Karpas-422 (cell line): ENCODE data around the gene TRPM3. TPM values are rescaled to one million over a fixed set of nuclear protein-coding genes. Genes with fewer than 3 reads are reported as not detected.

Experiments used
- DNase-seq: peaks from one replicate; pipeline ENCODE4 v3.0.0-alpha.2; 2015
- H2AFZ ChIP-seq: fragments of 200-600 bp; sonication (generic); 2 replicates; pipeline ENCODE4 v1.6.1; 2014; ENCODE audit warnings: antibody characterized with exemption, low read length, mixed read lengths
- H3K27ac ChIP-seq: fragments of 200-600 bp; sonication (generic); 2 replicates; pipeline ENCODE4 v1.5.1; 2014; ENCODE audit warnings: mild to moderate bottlenecking, low read length, moderate library complexity
- H3K27me3 ChIP-seq: fragments of 200-600 bp; sonication (generic); 2 replicates; pipeline ENCODE4 v1.6.1; 2014; ENCODE audit warnings: low read length, mixed read lengths
- H3K36me3 ChIP-seq: fragments of 200-600 bp; sonication (generic); 2 replicates; pipeline ENCODE4 v1.6.1; 2014; ENCODE audit warnings: low read length, mixed read lengths; ENCODE audit not compliant: insufficient read depth
- H3K4me1 ChIP-seq: fragments of 200-600 bp; sonication (generic); 2 replicates; pipeline ENCODE4 v1.6.1; 2014; ENCODE audit warnings: mild to moderate bottlenecking, low read length, mixed read lengths
- H3K4me2 ChIP-seq: fragments of 200-600 bp; sonication (generic); 2 replicates; pipeline ENCODE4 v1.6.1; 2014; ENCODE audit warnings: low read length, low read depth, mild to moderate bottlenecking; ENCODE audit not compliant: poor library complexity, severe bottlenecking
- H3K4me3 ChIP-seq: fragments of 200-600 bp; sonication (generic); 2 replicates; pipeline ENCODE4 v1.5.1; 2014; ENCODE audit warnings: mild to moderate bottlenecking, antibody characterized with exemption, low read length, mixed read lengths
- H3K79me2 ChIP-seq: fragments of 200-600 bp; sonication (generic); 2 replicates; pipeline ENCODE4 v1.6.1; 2014; ENCODE audit warnings: mild to moderate bottlenecking, low read length, mixed read lengths
- H3K9ac ChIP-seq: fragments of 200-600 bp; sonication (generic); 2 replicates; pipeline ENCODE4 v1.6.0; 2014; ENCODE audit warnings: low read length
- H3K9me2 ChIP-seq: fragments of 200-600 bp; sonication (generic), shearing (Covaris generic); replicated peaks from 2 replicates; pipeline ENCODE4 v1.6.0; 2014; ENCODE audit warnings: mild to moderate bottlenecking, low read length, moderate library complexity; ENCODE audit not compliant: insufficient read depth
- H3K9me3 ChIP-seq: fragments of 300-700, 200-600 bp; sonication (generic); 2 replicates; pipeline ENCODE4 v1.6.1; 2014; ENCODE audit warnings: low read length, mixed read lengths
- H4K20me1 ChIP-seq: fragments of 200-600 bp; sonication (generic); 2 replicates; pipeline ENCODE4 v1.6.1; 2014; ENCODE audit warnings: mild to moderate bottlenecking, antibody characterized with exemption, low read length, low read depth; ENCODE audit not compliant: insufficient read depth
- total RNA-seq: library from RNA; depleted of rRNA; stranded (reverse); fragments of >200 nt; shearing (Covaris generic); gene quantifications from 2 replicates; pipeline ENCODE4 v1.2.3, GENCODE V29; 2014; ENCODE audit warnings: low replicate concordance

TRPM3 gene
- total RNA-seq, 1 experiment from 2014 or later = not detected

DNA sequence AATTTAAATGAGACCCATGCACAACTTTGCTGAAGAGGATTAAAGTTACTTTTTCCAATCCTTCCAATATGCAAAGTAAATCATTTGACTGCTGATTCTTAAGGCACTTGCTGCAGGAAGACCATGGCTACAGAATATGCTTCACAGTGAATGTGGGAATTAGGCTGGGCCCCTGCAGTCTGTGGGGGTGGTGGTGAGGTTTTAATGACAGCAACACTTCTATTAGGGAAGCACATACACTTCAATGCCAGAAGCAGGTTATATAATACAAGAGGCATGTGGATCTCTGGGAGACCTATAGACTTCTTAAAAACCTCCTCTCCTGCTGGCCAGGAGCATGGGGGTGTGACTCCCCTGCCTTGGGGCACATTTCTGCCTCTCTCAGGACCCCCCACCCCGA lies 582.4 kb downstream of the TRPM3 start:
- Histone ChIP-seq H3K9me3 (no peaks in the 10 kb centered on the region), H4K20me1 (no peaks in the 10 kb centered on the region), H3K36me3 (no peaks in the 10 kb centered on the region), H3K27ac (no peak overlapping the region), H3K4me1 (no peaks in the 10 kb centered on the region), H3K9ac (no peak overlapping the region), H3K4me3 (no peak overlapping the region), H3K79me2 (no peaks in the 10 kb centered on the region), H3K9me2 (no peaks in the 10 kb centered on the region), H3K27me3 (no peaks in the 10 kb centered on the region), H3K4me2 (no peak overlapping the region), H2AFZ (no peak overlapping the region)
- DNase-seq = no peak

DNA sequence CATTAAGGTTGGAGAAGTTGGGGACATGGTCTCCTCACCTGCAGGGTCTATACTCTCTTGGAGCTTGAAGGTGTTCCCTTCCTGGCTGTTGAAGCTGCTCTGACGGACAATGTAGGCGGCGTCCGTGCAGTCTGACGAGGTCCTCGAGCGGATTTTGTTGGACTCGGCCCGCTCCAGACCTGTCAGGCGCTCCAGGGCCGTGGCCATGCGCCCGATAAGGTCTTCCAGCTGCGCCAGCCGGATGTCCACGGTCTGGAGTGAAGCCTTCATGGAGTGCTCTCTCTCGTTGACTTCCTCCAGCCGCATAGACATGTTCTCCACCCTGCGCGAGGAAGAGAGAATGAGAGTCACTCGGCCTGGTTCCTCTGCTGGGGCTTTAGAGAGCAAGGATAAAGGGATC lies 584.3 kb downstream of the TRPM3 start:
- Histone ChIP-seq H3K27ac (no peak overlapping the region), H3K4me3 (no peak overlapping the region)

DNA sequence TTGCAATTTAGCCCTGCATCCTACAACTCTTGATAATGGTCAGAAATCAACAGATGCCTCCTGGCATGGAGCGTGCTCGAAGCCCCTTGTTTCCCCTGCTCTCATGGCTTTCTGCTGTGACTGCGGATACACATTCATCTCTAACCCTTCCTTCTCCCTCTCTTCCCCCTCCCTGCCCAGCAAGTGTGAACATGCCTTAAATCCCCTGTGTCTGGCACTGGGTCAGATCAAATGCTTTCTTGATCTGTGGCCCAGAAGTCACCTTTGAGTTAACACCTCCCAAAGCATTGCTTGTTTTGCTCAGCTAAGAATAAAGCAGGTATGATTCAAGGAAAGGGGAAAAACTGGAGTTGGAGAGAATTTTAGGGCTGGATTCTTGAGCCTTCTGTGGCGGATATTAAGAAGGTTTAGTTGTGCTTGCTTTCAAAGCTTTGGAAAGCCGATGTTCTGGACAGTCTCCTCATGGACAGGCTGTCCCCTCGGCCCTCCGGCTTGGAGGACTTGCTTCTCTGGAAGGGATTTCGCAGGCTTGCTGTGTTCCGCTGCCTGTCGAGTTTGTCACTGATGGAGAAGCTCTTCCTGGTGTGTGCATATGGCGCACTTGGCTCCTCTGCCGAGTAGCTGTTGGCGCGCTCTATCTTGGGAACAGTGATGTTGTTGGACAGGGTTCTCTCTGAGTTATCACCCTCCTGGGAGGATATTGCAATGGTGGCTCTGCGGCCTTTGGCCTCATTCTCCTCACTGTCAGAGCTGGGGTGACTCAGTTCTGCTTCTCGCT lies 585.7 kb downstream of the TRPM3 start:
- no peak overlapping the region for H3K9ac ChIP-seq
- H3K4me1 ChIP-seq = no peaks in the 10 kb centered on the region
- no peaks in the 10 kb centered on the region for H3K27me3 ChIP-seq
- H3K27ac ChIP-seq = no peak overlapping the region
- no peak overlapping the region for H2AFZ ChIP-seq
- H3K9me3 ChIP-seq = no peaks in the 10 kb centered on the region
- H3K4me3 ChIP-seq = no peak overlapping the region
- H3K9me2 ChIP-seq = no peaks in the 10 kb centered on the region
- no peaks in the 10 kb centered on the region for H3K79me2 ChIP-seq
- no peak for DNase-seq
- H3K36me3 ChIP-seq = no peaks in the 10 kb centered on the region
- no peak overlapping the region for H3K4me2 ChIP-seq
- H4K20me1 ChIP-seq = no peaks in the 10 kb centered on the region

More for the DNA sequence above, 584.3 kb downstream of the TRPM3 start:
- no peak for DNase-seq
- Histone ChIP-seq H2AFZ (no peak overlapping the region), H3K9ac (no peak overlapping the region), H3K9me3 (no peaks in the 10 kb centered on the region), H3K36me3 (no peaks in the 10 kb centered on the region), H3K27me3 (no peaks in the 10 kb centered on the region), H3K4me1 (no peaks in the 10 kb centered on the region), H3K4me2 (no peak overlapping the region), H3K9me2 (no peaks in the 10 kb centered on the region), H3K79me2 (no peaks in the 10 kb centered on the region), H4K20me1 (no peaks in the 10 kb centered on the region)

DNA sequence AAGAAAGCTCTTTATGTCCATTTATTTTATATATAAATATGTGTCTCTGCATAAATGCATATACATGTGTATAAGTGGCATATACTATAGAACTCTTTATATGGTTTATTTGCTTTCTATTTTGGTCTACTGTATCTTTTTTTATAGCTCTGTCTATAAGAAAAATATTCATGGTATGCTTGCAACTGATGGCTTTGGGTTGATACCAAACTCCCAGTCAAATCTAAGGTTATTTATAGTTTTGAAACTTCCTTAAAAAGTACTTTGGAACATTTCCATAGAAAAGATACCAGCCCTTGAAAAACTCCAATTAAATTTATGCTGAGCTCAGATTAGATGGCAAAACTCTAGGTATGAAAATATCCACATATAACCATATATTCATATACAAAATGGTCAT lies 587.0 kb downstream of the TRPM3 start:
- H3K36me3 ChIP-seq = no peaks in the 10 kb centered on the region
- no peak overlapping the region for H3K4me3 ChIP-seq
- H2AFZ ChIP-seq = no peak overlapping the region
- DNase-seq = no peak
- no peaks in the 10 kb centered on the region for H3K4me1 ChIP-seq
- H4K20me1 ChIP-seq = no peaks in the 10 kb centered on the region
- no peak overlapping the region for H3K4me2 ChIP-seq
- no peak overlapping the region for H3K27ac ChIP-seq
- H3K9me3 ChIP-seq = no peaks in the 10 kb centered on the region
- no peaks in the 10 kb centered on the region for H3K79me2 ChIP-seq
- no peaks in the 10 kb centered on the region for H3K9me2 ChIP-seq
- H3K27me3 ChIP-seq = no peaks in the 10 kb centered on the region
- H3K9ac ChIP-seq = no peak overlapping the region

DNA sequence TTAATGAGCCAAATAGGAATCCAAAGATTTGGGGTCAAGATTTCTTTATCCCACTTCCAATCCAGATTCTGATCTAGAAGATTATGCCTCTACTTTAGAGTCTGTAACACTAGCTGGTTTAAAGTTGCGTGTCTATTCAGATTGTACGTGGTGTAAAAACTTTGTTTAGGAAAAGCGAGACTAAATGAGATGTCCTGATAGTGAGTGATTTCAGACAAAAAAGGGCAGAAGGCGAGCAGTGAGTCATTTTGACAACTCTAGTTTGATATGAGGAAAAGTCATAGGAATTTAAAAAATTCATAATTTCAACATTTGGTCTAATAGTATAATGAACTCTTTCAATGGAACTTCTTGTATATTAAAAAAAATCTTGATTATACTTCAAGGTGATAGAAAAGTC lies 587.4 kb downstream of the TRPM3 start:
- no peaks in the 10 kb centered on the region for H3K9me2 ChIP-seq
- no peak overlapping the region for H3K9ac ChIP-seq
- no peak for DNase-seq
- H3K4me1 ChIP-seq = no peaks in the 10 kb centered on the region
- H3K27ac ChIP-seq = no peak overlapping the region
- no peaks in the 10 kb centered on the region for H4K20me1 ChIP-seq
- no peak overlapping the region for H3K4me3 ChIP-seq
- no peaks in the 10 kb centered on the region for H3K9me3 ChIP-seq
- H3K27me3 ChIP-seq = no peaks in the 10 kb centered on the region
- H2AFZ ChIP-seq = no peak overlapping the region
- H3K36me3 ChIP-seq = no peaks in the 10 kb centered on the region
- no peaks in the 10 kb centered on the region for H3K79me2 ChIP-seq
- H3K4me2 ChIP-seq = no peak overlapping the region

DNA sequence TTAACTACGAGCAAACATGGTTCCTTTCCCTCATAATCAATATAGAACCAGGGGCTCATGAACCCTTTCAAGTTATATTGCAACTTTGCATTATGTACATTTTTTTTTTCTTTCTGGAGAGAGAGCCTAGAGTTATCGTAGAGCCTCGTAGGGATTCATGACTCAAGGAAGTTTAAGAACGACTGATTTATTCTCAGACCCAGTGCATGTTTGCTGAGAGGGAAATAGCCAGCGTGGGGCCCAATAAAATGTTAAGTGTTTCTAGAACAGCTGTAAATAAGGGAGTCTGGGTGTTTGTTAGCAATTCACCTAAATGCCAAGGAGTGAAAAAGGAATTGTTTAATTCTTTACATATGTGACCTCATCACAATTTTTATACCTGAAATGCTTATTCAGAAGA lies 587.9 kb downstream of the TRPM3 start:
- Histone ChIP-seq H3K9ac (no peak overlapping the region), H4K20me1 (no peaks in the 10 kb centered on the region), H3K36me3 (no peaks in the 10 kb centered on the region), H3K9me2 (no peaks in the 10 kb centered on the region), H3K4me1 (no peaks in the 10 kb centered on the region), H3K79me2 (no peaks in the 10 kb centered on the region), H3K4me3 (no peak overlapping the region), H3K27ac (no peak overlapping the region), H2AFZ (no peak overlapping the region), H3K9me3 (no peaks in the 10 kb centered on the region), H3K4me2 (no peak overlapping the region), H3K27me3 (no peaks in the 10 kb centered on the region)
- DNase-seq = no peak

DNA sequence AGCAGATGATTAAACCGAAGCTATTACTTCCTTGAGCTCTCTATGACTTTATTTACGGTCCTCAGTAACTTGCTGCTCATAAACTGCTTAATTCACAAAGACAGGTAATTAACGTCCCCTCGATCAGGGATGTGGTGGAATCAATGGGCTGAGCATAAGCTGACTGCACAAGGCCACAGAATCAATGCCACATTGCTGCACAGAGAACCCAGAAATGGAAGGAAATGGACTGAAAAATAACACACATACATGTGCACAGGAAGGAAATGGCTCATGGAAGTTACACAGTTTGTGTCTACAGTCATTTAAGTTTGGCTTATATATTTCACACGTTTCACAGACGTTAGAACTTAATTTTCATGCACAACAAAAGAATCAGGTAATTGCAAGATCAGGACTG lies 588.7 kb downstream of the TRPM3 start:
- Histone ChIP-seq H3K4me2 (no peak overlapping the region), H3K4me3 (no peak overlapping the region), H3K4me1 (no peaks in the 10 kb centered on the region), H4K20me1 (no peaks in the 10 kb centered on the region), H3K27me3 (no peaks in the 10 kb centered on the region), H3K9ac (no peak overlapping the region), H3K9me3 (no peaks in the 10 kb centered on the region), H3K27ac (no peak overlapping the region), H2AFZ (no peak overlapping the region), H3K9me2 (no peaks in the 10 kb centered on the region), H3K36me3 (no peaks in the 10 kb centered on the region), H3K79me2 (no peaks in the 10 kb centered on the region)
- no peak for DNase-seq

DNA sequence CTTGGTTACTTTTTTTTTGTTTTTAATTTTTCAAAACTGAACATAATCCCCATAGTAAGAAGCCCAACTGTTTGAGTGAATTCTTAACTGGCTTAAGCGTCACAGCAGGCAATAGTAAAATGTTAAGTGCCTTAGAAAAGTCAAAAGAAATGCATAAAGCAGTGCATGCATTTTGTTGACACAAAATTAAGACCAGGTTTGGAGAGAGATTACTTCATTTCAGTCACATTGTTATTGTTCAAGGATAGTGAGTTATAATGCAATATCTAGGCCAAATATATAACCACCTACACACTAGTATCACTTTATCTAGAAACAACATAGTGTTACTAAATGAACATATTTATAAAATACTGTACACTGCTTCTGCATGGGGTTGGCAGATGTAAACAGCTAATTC lies 590.1 kb downstream of the TRPM3 start:
- no peak overlapping the region for H2AFZ ChIP-seq
- H3K27ac ChIP-seq = no peak overlapping the region
- no peak overlapping the region for H3K4me3 ChIP-seq
- no peaks in the 10 kb centered on the region for H3K79me2 ChIP-seq
- H3K9me3 ChIP-seq = no peaks in the 10 kb centered on the region
- no peaks in the 10 kb centered on the region for H3K27me3 ChIP-seq
- no peaks in the 10 kb centered on the region for H3K9me2 ChIP-seq
- no peak overlapping the region for H3K9ac ChIP-seq
- no peak for DNase-seq
- H3K36me3 ChIP-seq = no peaks in the 10 kb centered on the region
- H3K4me1 ChIP-seq = no peaks in the 10 kb centered on the region
- H3K4me2 ChIP-seq = no peak overlapping the region
- no peaks in the 10 kb centered on the region for H4K20me1 ChIP-seq
